GM12865 (cell line): Measurements from ENCODE around the gene ACTL10.

Source experiments
- DNase-seq: peaks from one replicate; pipeline ENCODE4 v3.0.0; 2010; ENCODE audit warnings: low read depth
- H3K4me3 ChIP-seq: 2 replicates; pipeline ENCODE4 v1.5.1; 2011; ENCODE audit warnings: mild to moderate bottlenecking, low read depth, low read length, control low read depth
- CTCF ChIP-seq: IDR thresholded peaks from 2 replicates; pipeline ENCODE4 v1.5.1; 2011; ENCODE audit warnings: low read length, control low read depth, low read depth, inconsistent platforms; ENCODE audit not compliant: insufficient read depth; ENCODE audit errors: missing control alignments

ACTL10 gene

GRCh38 chr20:33701629-33702450, 35.1 kb downstream of the ACTL10 start:
- TF ChIP-seq CTCF: no peak
- no peak for DNase-seq
- no peak overlapping the region for H3K4me3 ChIP-seq

- no peak for TF ChIP-seq CTCF
- no peak for DNase-seq
Observed at GRCh38 chr20:33702861-33703260, 36.1 kb downstream of the ACTL10 start.

GRCh38 chr20:33703498-33704137, 36.9 kb downstream of the ACTL10 start:
- no peak for TF ChIP-seq CTCF
- no peak for DNase-seq
- no peak overlapping the region for H3K4me3 ChIP-seq

More at GRCh38 chr20:33702861-33703260, 36.1 kb downstream of the ACTL10 start:
- H3K4me3 ChIP-seq: no peak overlapping the region

- no peak overlapping the region for H3K4me3 ChIP-seq
- no peak for DNase-seq
- no peak for TF ChIP-seq CTCF
Observed at GRCh38 chr20:33704197-33704924, 37.6 kb downstream of the ACTL10 start.

- no peak overlapping the region for H3K4me3 ChIP-seq
- no peak for DNase-seq
- no peak for TF ChIP-seq CTCF
Observed at GRCh38 chr20:33707668-33708067, 40.9 kb downstream of the ACTL10 start.

GRCh38 chr20:33709398-33709797, 42.7 kb downstream of the ACTL10 start:
- DNase-seq: no peak
- TF ChIP-seq CTCF: no peak
- no peak overlapping the region for H3K4me3 ChIP-seq
